SK-N-MC (cell line): ENCODE data around the gene PDE1A.

Experiments
- DNase-seq: peaks from one replicate; pipeline ENCODE4 v3.0.0-alpha.2; 2011; ENCODE audit warnings: low read depth, low spot score
- H3K27ac ChIP-seq: fragments of 200-600 bp; sonication (generic); 2 replicates; pipeline ENCODE4 v1.5.1; 2016; ENCODE audit warnings: mixed run types
- H3K36me3 ChIP-seq: fragments of 200-600 bp; sonication (generic); 2 replicates; pipeline ENCODE4 v1.6.1; 2017; ENCODE audit warnings: antibody characterized with exemption, low read length, mixed read lengths; ENCODE audit not compliant: insufficient read depth
- H3K4me3 ChIP-seq: fragments of 200-600 bp; sonication (generic); 2 replicates; pipeline ENCODE4 v1.5.1; 2016
- H3K9ac ChIP-seq: fragments of 200-600 bp; sonication (generic); 2 replicates; pipeline ENCODE4 v1.8.0; 2017; ENCODE audit warnings: mixed run types, mixed read lengths; ENCODE audit not compliant: insufficient read length
- H3K9me3 ChIP-seq: fragments of 200-600 bp; sonication (generic); 2 replicates; pipeline ENCODE4 v1.6.1; 2017; ENCODE audit warnings: low read depth, mild to moderate bottlenecking, antibody characterized with exemption, low read length, moderate library complexity, mixed read lengths
- EZH2 ChIP-seq: fragments of 200-600 bp; sonication (generic); IDR thresholded peaks from one replicate; pipeline ENCODE4 v1.6.1; 2017; ENCODE audit warnings: antibody characterized with exemption
- FOXP2 ChIP-seq: optimal IDR thresholded peaks from 2 replicates; pipeline ENCODE3; 2011; ENCODE audit warnings: mild to moderate bottlenecking, moderate library complexity; ENCODE audit not compliant: insufficient read depth; ENCODE audit errors: extremely low read length, control extremely low read depth
- POLR2AphosphoS5 ChIP-seq: IDR thresholded peaks from 2 replicates; pipeline ENCODE4 v1.6.1; 2012; ENCODE audit warnings: mild to moderate bottlenecking, low read depth, low read length, borderline replicate concordance

PDE1A gene

GRCh38 chr2:182420669-182421068 is 6.2 kb downstream of the PDE1A start:
- Histone ChIP-seq H3K36me3 (no peaks in the 10 kb centered on the region), H3K27ac (no peak overlapping the region), H3K4me3 (no peak overlapping the region), H3K9me3 (no peaks in the 10 kb centered on the region), H3K9ac (no peak overlapping the region)
- DNase-seq = no peak
- no peak for TF ChIP-seq EZH2
- no peak for TF ChIP-seq POLR2AphosphoS5
- no peak for TF ChIP-seq FOXP2

- Histone ChIP-seq H3K9ac (no peak overlapping the region), H3K27ac (no peak overlapping the region), H3K4me3 (no peak overlapping the region), H3K9me3 (no peaks in the 10 kb centered on the region), H3K36me3 (no peaks in the 10 kb centered on the region)
- no peak for DNase-seq
- TF ChIP-seq POLR2AphosphoS5 = no peak
- no peak for TF ChIP-seq EZH2
- no peak for TF ChIP-seq FOXP2
These were observed 10.0 kb downstream of the PDE1A start for GRCh38 chr2:182416861-182417260.

- TF ChIP-seq EZH2 (no peak), FOXP2 (no peak), POLR2AphosphoS5 (no peak)
- no peak overlapping the region for H3K9ac ChIP-seq
- H3K27ac ChIP-seq = no peak overlapping the region
- no peaks in the 10 kb centered on the region for H3K9me3 ChIP-seq
- no peak for DNase-seq
- H3K4me3 ChIP-seq = no peak overlapping the region
- no peaks in the 10 kb centered on the region for H3K36me3 ChIP-seq
These were observed 10.6 kb downstream of the PDE1A start for GRCh38 chr2:182416191-182416590.

- H3K27ac ChIP-seq = no peak overlapping the region
- DNase-seq = no peak
- H3K9ac ChIP-seq = no peak overlapping the region
- no peak overlapping the region for H3K4me3 ChIP-seq
- no peaks in the 10 kb centered on the region for H3K36me3 ChIP-seq
- TF ChIP-seq FOXP2 (no peak), EZH2 (no peak), POLR2AphosphoS5 (no peak)
- no peaks in the 10 kb centered on the region for H3K9me3 ChIP-seq
These were observed 11.1 kb downstream of the PDE1A start for GRCh38 chr2:182415771-182416170.

GRCh38 chr2:182412858-182413257 is 14.0 kb downstream of the PDE1A start:
- Histone ChIP-seq H3K27ac (no peak overlapping the region), H3K9ac (no peak overlapping the region), H3K9me3 (no peaks in the 10 kb centered on the region), H3K4me3 (no peak overlapping the region), H3K36me3 (no peaks in the 10 kb centered on the region)
- no peak for DNase-seq
- TF ChIP-seq EZH2 (no peak), FOXP2 (no peak), POLR2AphosphoS5 (no peak)

GRCh38 chr2:182410120-182410519 is 16.7 kb downstream of the PDE1A start:
- Histone ChIP-seq H3K4me3 (no peak overlapping the region), H3K9me3 (no peaks in the 10 kb centered on the region), H3K27ac (no peak overlapping the region), H3K9ac (no peak overlapping the region), H3K36me3 (no peaks in the 10 kb centered on the region)
- no peak for TF ChIP-seq FOXP2
- no peak for TF ChIP-seq EZH2
- TF ChIP-seq POLR2AphosphoS5 = no peak
- DNase-seq = no peak

- no peaks in the 10 kb centered on the region for H3K36me3 ChIP-seq
- no peak for DNase-seq
- H3K27ac ChIP-seq = no peak overlapping the region
- no peaks in the 10 kb centered on the region for H3K9me3 ChIP-seq
- H3K9ac ChIP-seq = no peak overlapping the region
- TF ChIP-seq EZH2 (no peak), POLR2AphosphoS5 (no peak), FOXP2 (no peak)
- H3K4me3 ChIP-seq = no peak overlapping the region
These were observed 20.6 kb downstream of the PDE1A start for GRCh38 chr2:182406221-182406620.

- H3K4me3 ChIP-seq = no peak overlapping the region
- TF ChIP-seq POLR2AphosphoS5 (no peak), EZH2 (no peak), FOXP2 (no peak)
- no peaks in the 10 kb centered on the region for H3K36me3 ChIP-seq
- no peak overlapping the region for H3K27ac ChIP-seq
- DNase-seq = no peak
- H3K9me3 ChIP-seq = no peaks in the 10 kb centered on the region
- H3K9ac ChIP-seq = no peak overlapping the region
These were observed 21.8 kb downstream of the PDE1A start for GRCh38 chr2:182404975-182405561.

GRCh38 chr2:182404092-182404491 is 22.7 kb downstream of the PDE1A start:
- H3K9ac ChIP-seq = no peak overlapping the region
- no peak overlapping the region for H3K4me3 ChIP-seq
- H3K36me3 ChIP-seq = no peaks in the 10 kb centered on the region
- no peak overlapping the region for H3K27ac ChIP-seq
- DNase-seq = no peak
- TF ChIP-seq POLR2AphosphoS5 = no peak
- TF ChIP-seq FOXP2 = no peak
- TF ChIP-seq EZH2 = no peak
- no peaks in the 10 kb centered on the region for H3K9me3 ChIP-seq
